DND-41 (cell line): Measurements from ENCODE around the gene THBS3.

Experiments
- CTCF ChIP-seq: IDR thresholded peaks from 2 replicates; pipeline ENCODE4 v1.5.1; 2012; ENCODE audit warnings: borderline replicate concordance, low read length, moderate library complexity, mild to moderate bottlenecking; ENCODE audit not compliant: poor library complexity, severe bottlenecking; ENCODE audit errors: extremely low read depth
- EZH2 ChIP-seq: IDR thresholded peaks from 3 replicates; pipeline ENCODE4 v1.6.1; 2012; ENCODE audit warnings: borderline replicate concordance, low read depth, mild to moderate bottlenecking, moderate library complexity, low read length, inconsistent platforms; ENCODE audit not compliant: severe bottlenecking

DNA sequence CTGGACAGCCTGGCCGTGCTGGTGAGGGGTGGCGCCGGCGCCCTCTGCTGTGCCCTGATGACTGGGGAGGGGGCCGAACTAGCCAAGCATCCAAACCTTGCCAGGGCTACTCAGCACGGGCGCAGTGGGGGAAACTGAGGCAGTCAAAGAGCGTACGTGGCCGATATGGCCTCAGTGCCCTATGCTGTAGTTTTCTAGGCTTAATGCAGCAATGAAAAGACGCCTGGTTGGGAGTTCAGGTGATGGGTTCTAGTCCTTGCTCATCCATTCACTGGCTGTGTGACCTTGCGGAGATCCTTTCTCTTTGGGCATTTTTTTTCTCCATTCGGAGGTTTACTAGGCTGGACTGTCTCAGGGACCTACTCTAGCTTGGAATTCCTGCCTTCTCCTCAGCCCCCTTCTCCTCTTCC is 1.6 kb upstream of the THBS3 start:
- peak; percentile 1 for TF ChIP-seq CTCF
- TF ChIP-seq EZH2, result no peak
